ENCODE measurements around the gene ONECUT2.

- TF ChIP-seq CTCF (conservative IDR thresholded peaks at IDR 0.05; ENCODE audit: low read depth in 2 of 2): no peak
- TF ChIP-seq EZH2 (IDR thresholded peaks at IDR 0.05; ENCODE audit: low read depth, unreplicated experiment): no peak
- no peak for TF ChIP-seq ETS1 (IDR thresholded peaks at IDR 0.05)
- TF ChIP-seq NANOG (IDR thresholded peaks at IDR 0.05; ENCODE audit: borderline replicate concordance): no peak
- TF ChIP-seq POLR2AphosphoS5 (IDR thresholded peaks at IDR 0.05; ENCODE audit: low read depth): no peak
- no peak for TF ChIP-seq EZH2phosphoT487 (IDR thresholded peaks at IDR 0.05; ENCODE audit: unreplicated experiment)
- no peak for TF ChIP-seq ZNF331 (CRISPR knock-in tag; IDR thresholded peaks at IDR 0.05; ENCODE audit: low read depth)
- TF ChIP-seq ZNF114 (CRISPR knock-in tag; IDR thresholded peaks at IDR 0.05): no peak
- TF ChIP-seq REST (IDR thresholded peaks at IDR 0.05; ENCODE audit: unreplicated experiment): no peak
- TF ChIP-seq CREB1 (CRISPR knock-in tag; IDR thresholded peaks at IDR 0.05; ENCODE audit: low read depth): no peak
- TF ChIP-seq JUNB (IDR thresholded peaks at IDR 0.05; ENCODE audit: unreplicated experiment): no peak
- no peak for TF ChIP-seq STAT1 (IDR thresholded peaks at IDR 0.05; ENCODE audit: unreplicated experiment)
- TF ChIP-seq ZNF462 (CRISPR knock-in tag; IDR thresholded peaks at IDR 0.05): no peak
These were observed 99.3 kb downstream of the ONECUT2 start for GRCh38 chr18:57534511-57534909.
